Liver (tissue), 3 donors: ENCODE data around the gene AQP3.

Source experiments
- ATF3 ChIP-seq: IDR thresholded peaks from 2 replicates; pipeline ENCODE4 v1.6.1; 2016; ENCODE audit warnings: antibody characterized with exemption
- CTCF ChIP-seq: fragments of 150-350 bp; IDR thresholded peaks from 2 replicates; pipeline ENCODE4 v1.5.1; 2017; ENCODE audit warnings: improper control_type of control experiment, low read depth, low read length; ENCODE audit not compliant: missing input control
- JUND ChIP-seq, 2 donors: IDR thresholded peaks; 2 replicates each; pipeline ENCODE4 v1.6.1; 2016; ENCODE audit warnings: antibody characterized with exemption in 2 of 2
- REST ChIP-seq: IDR thresholded peaks from 2 replicates; pipeline ENCODE4 v1.6.1; 2016; ENCODE audit warnings: antibody characterized with exemption, mild to moderate bottlenecking
- YY1 ChIP-seq: IDR thresholded peaks from 2 replicates; pipeline ENCODE4 v1.6.1; 2016; ENCODE audit warnings: antibody characterized with exemption, mild to moderate bottlenecking
- donor health status: healthy.
- donor health status: healthy.

- TF ChIP-seq CTCF (no peak), JUND (IDR thresholded peaks at IDR 0.05) (no peak), ATF3 (no peak), YY1 (no peak), REST (no peak)
Measured at GRCh38 chr9:33407061-33407460, 40.3 kb downstream of the AQP3 start.
